HG02852 (cell line): Measurements from ENCODE around the gene ANGPTL1.
"Not testable (repeated sequence)": the region's sequence is repeated elsewhere in the genome, so short reads cannot be mapped to it uniquely, and the experiment has no call there.

Experiments
- ATAC-seq: cut with Tn5 transposase; IDR thresholded peaks from one replicate; pipeline ENCODE4 v1.9.1; 2021; ENCODE audit warnings: mild to moderate bottlenecking, moderate library complexity; ENCODE audit not compliant: unreplicated experiment

ANGPTL1 gene

GRCh38 chr1:178868706-178869105 lies 2.2 kb downstream of the ANGPTL1 start:
- ATAC-seq = no peak

- ATAC-seq = no peak
Observed at GRCh38 chr1:178867670-178868069, 3.2 kb downstream of the ANGPTL1 start.

GRCh38 chr1:178864326-178864725 lies 6.6 kb downstream of the ANGPTL1 start:
- no peak for ATAC-seq

DNA sequence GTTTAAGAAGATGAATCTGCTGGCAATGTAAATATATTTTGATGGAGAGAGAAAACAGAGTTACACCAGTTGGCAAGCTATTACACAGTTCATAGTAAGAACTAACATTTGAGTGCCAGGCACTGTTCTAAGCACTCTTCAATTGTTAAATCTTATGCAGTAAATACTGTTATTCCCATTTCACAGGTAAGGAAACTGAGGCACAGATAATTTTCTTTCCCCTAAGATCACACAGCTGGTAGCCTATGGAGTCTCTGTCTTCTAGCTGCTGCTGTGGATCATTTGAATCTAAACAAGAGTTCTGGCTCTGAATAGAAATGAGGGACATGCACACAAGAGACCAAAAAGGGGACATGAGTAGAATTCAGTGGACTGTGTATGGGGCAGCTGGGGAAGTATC lies 8.0 kb downstream of the ANGPTL1 start:
- ATAC-seq = no peak

GRCh38 chr1:178862416-178862815 lies 8.5 kb downstream of the ANGPTL1 start:
- ATAC-seq = no peak

- ATAC-seq = no peak
Observed at GRCh38 chr1:178857126-178857525, 13.8 kb downstream of the ANGPTL1 start.

GRCh38 chr1:178849918-178850317 lies 21.0 kb downstream of the ANGPTL1 start:
- no peak for ATAC-seq

DNA sequence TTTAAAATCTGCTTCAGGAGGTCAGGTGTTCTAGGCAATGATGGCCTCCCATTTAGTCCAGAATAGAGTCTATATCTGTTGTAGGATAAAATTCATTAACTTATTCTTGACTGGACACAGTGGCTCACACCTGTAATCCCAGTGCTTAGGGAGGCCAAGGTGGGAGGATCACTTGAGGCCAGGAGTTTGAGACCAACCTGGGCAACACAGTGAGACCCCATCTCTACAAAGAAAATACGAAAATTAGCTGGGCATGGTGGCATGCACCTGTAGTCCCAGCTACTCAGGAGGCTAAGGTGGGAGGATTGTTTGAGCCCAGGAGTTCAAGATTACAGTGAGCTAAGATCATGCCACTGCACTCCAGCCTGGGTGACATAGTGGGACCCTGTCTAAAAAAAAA lies 23.0 kb downstream of the ANGPTL1 start:
- not testable (repeated sequence) for ATAC-seq

DNA sequence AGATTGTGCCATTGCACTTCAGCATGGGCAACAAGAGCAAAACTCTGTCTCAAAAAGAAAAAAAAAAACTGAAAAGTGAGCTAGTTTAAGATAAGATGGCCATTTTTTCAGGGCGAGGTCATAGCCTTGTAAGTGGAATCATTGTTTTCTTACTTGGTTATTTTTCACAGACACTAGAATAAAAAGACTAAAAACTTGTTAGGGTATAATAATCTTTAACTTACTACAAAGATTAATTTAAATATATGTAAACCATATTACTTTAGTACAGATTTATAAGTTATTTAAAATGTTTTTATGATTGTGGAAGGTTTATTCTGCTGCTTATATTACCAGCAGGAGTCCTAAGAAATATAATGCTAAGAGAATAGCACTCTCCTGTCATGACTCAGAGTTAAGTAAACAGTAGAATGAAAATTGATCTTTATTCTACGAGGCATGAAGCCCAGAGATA lies 23.5 kb downstream of the ANGPTL1 start:
- ATAC-seq = no peak

DNA sequence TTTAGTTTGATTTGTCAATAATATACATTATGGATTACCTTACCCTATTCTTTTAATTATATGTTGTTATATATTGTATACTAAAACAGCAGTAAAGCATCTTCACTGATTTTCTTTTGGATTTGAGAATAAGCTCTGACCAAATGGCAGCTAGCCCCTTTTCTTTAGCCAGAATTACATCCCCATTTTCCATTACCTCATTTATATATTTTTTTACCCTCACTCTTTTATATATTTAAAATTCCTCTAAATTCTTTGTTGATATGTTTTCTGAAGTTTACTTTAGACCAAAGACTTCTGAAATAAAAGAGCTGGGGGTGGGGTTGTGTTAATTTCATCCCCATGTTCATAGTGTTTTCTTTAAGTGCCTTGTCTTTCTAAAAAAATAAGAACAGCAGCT lies 24.6 kb downstream of the ANGPTL1 start:
- no peak for ATAC-seq

GRCh38 chr1:178844436-178844835 lies 26.4 kb downstream of the ANGPTL1 start:
- no peak for ATAC-seq

DNA sequence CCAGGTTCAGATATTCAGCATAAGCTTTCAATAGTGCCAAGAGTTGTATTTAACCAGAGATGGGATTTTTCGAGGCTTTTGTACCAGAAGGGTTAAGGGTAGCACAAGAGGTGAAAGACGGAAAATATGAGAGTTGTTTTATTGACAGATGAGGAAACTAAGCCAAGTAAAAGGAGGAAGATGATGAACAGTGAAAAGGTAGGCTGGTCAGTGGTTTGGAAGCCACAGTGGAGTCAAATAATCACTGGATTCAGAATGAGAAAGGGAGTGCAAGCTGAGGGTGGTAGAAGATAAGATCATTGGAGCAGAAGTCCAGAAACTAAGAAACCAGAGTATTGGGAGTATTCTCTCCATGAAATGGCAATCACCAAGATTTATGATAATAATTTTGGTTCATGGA lies 45.7 kb downstream of the ANGPTL1 start:
- no peak for ATAC-seq

DNA sequence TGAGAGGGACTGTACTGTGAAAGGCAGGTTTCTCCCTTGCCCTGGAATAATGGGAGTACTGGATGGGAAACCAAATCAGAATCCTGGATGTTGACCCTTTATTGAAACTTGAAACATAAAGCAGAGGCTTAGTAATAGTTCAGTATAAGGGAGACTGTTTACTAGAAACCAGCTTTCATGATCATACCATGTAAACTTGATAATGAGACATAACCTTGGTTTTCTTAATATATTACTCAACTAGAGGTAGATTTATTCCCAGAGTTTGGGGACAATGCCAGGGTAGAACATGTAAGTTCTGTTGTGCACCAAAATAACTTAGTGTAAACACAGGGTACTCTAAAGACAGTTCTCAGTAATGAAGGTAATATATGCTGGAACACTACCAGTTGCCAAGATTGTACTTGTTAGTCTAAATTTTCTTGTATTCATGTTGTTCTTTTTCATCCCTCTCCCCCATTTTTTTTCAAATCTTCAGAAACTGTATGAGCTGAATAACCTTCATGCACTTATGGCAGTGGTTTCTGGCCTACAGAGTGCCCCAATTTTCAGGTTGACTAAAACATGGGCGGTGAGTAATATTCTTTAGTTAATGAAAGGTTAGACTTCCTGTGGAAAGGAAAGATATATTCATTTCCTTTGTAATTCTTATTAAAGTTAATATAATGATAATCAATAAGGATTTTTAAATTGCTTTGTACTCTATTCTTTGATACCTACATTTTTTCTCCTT lies 49.6 kb downstream of the ANGPTL1 start:
- ATAC-seq = no peak

- ATAC-seq = no peak
Observed at GRCh38 chr1:178819123-178819522, 51.8 kb downstream of the ANGPTL1 start.

- no peak for ATAC-seq
Observed at GRCh38 chr1:178818416-178818815, 52.5 kb downstream of the ANGPTL1 start.

- no peak for ATAC-seq
Observed at GRCh38 chr1:178810585-178810984, 60.3 kb downstream of the ANGPTL1 start.

- no peak for ATAC-seq
Observed at GRCh38 chr1:178808529-178808928, 62.3 kb downstream of the ANGPTL1 start.

DNA sequence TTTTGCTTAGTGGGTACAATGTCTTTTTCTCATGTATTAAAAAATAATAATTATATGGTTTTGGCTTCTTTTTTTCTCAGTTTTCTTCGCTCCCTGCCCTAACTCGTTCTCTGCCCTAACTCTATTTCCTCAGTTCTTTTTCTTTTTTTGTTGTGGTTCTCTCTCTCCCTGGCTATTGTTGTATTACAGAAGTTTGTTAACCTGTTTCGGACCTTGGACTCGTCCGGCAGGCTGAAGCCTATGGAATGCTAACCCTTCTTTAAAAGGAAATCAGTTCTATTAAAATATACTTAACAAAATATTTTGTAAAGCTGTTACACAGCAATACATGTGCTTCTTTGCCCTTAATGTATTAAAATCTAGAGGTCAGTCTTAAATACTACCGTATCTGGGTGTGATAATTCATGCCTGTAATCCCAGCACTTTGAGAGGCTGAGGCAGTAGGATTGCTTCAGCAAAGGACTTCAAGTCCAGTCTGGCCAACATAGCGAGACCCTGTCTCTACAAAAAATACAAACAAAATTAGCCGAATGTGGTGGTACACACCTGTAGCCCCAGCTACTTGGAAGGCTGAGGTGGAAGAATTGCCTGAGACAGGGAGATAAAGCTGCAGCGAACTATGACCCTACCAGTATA lies 64.1 kb downstream of the ANGPTL1 start:
- no peak for ATAC-seq

DNA sequence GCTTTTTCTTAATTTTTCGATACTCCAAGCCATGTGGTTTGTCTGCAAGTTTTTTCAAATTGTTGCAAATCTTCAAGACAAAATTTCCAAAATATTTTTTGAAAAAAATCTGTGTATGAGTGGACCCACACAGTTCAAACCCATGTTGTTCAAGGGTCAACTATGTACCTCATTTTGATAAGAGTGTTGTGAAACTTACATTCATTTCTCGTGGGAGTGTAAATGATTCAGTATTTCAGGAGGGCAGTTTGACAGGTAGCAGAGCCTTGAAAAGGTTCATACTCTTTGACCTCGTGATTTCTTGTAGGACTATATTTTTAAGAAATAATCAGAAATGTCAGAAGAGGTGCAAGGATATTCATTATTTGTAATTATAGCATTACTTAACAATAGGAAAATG lies 68.0 kb downstream of the ANGPTL1 start:
- no peak for ATAC-seq
